ENCODE measurements around the gene FNDC3B.

DNA sequence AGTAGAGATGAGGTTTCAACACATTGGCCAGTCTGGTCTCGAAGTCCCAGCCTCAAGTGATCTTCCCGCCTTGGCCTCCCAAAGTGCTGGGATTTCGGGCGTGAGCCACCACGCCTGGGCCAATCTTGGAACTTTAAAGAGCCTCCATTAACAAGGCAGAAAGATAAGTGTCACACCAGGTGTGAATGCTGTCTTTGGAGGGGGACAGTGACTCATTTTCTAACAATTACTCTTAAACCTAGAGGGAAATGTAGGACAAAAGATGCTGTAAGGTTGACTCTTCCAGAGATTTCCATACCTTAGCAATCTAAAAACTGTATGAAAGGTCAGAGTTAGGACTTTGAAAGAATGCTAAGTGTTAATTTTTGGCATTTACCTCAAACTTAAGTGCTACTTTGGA, 84.9 kb downstream of the FNDC3B start:
- TF ChIP-seq, protein P1, sequence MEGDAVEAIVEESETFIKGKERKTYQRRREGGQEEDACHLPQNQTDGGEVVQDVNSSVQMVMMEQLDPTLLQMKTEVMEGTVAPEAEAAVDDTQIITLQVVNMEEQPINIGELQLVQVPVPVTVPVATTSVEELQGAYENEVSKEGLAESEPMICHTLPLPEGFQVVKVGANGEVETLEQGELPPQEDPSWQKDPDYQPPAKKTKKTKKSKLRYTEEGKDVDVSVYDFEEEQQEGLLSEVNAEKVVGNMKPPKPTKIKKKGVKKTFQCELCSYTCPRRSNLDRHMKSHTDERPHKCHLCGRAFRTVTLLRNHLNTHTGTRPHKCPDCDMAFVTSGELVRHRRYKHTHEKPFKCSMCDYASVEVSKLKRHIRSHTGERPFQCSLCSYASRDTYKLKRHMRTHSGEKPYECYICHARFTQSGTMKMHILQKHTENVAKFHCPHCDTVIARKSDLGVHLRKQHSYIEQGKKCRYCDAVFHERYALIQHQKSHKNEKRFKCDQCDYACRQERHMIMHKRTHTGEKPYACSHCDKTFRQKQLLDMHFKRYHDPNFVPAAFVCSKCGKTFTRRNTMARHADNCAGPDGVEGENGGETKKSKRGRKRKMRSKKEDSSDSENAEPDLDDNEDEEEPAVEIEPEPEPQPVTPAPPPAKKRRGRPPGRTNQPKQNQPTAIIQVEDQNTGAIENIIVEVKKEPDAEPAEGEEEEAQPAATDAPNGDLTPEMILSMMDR (IDR thresholded peaks at IDR 0.05), result no peak
- TF ChIP-seq ZFX (IDR thresholded peaks at IDR 0.05; ENCODE audit: borderline replicate concordance), result no peak
